ENCODE data around the gene TOM1L1. TPM values are rescaled to one million over a fixed set of nuclear protein-coding genes. Genes with fewer than 3 reads are reported as not detected.

The TOM1L1 gene
- total RNA-seq, 1 experiment from 2014 or later, result 48.1 TPM

DNA sequence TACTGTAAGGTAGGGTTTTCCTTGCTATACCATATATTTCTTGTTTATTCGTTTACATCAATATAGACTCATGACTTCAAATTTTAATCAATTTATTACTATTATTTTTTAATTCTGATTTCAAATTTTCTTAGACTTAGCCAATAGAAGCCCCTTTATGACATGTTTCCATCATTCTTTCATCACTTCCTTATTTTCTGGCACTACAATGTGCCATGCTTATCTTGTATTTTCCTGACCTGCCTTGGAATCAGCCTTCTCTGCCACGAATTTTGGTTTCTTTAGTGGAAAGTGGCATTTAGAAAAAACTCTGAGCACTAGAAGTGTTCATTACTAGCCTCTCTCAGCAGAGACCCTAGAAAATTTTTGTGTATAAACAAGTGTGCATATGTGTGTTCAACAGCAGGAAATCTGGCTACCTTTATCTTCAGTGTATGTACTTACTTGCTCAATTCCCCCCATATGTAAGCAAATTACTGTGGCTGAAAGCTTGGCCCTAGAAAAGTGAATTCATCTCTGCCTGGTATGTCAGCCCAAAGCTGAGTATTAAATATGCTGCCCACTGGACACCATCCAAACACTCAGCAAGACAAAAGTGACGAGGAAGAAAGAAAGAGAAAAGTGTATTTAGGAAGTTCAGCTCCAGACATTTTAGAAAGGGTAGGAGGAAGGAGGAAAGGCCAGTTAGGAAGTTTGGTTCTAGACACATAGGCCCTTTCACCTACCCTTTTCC is 71.9 kb downstream of the TOM1L1 start:
- no peak overlapping the region for H3K4me2 ChIP-seq (ENCODE audit: low read length)
- BruUV-seq (replicated peaks), result no TSS peak
- H3K4me3 ChIP-seq (ENCODE audit: low read length), result no peak overlapping the region
- no peak overlapping the region for H3K27ac ChIP-seq (ENCODE audit: low read length)
- TF ChIP-seq EZH2 (IDR thresholded peaks at IDR 0.05; ENCODE audit: low read length, unreplicated experiment) (no peak), EZH2phosphoT487 (IDR thresholded peaks at IDR 0.05; ENCODE audit: borderline replicate concordance, low read length) (no peak)
- TF ChIP-seq, protein P1, sequence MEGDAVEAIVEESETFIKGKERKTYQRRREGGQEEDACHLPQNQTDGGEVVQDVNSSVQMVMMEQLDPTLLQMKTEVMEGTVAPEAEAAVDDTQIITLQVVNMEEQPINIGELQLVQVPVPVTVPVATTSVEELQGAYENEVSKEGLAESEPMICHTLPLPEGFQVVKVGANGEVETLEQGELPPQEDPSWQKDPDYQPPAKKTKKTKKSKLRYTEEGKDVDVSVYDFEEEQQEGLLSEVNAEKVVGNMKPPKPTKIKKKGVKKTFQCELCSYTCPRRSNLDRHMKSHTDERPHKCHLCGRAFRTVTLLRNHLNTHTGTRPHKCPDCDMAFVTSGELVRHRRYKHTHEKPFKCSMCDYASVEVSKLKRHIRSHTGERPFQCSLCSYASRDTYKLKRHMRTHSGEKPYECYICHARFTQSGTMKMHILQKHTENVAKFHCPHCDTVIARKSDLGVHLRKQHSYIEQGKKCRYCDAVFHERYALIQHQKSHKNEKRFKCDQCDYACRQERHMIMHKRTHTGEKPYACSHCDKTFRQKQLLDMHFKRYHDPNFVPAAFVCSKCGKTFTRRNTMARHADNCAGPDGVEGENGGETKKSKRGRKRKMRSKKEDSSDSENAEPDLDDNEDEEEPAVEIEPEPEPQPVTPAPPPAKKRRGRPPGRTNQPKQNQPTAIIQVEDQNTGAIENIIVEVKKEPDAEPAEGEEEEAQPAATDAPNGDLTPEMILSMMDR (conservative IDR thresholded peaks at IDR 0.05; ENCODE audit: low read depth, low read length), result no peak
- H3K9ac ChIP-seq (ENCODE audit: low read length), result no peak overlapping the region
- DNase-seq (no peak), ATAC-seq (no peak)
- ChIA-PET POLR2A (ENCODE audit: unreplicated experiment) (no interaction called here), CTCF (interaction anchor here (1.0 kb wide), 1 partner anchor 21 kb away, joined by 3 read pairs; no protein-coding TSS in a partner anchor)
- H3K9me2 ChIP-seq (replicated peaks; ENCODE audit: low read length), result no peaks in the 10 kb centered on the region
- intact Hi-C loops (cut with micrococcal nuclease), result no loop called here
- no peak overlapping the region for H2AFZ ChIP-seq (ENCODE audit: low read length)
- H4K20me1 ChIP-seq (ENCODE audit: low read length), result no peaks in the 10 kb centered on the region
- no peaks in the 10 kb centered on the region for H3K9me3 ChIP-seq (ENCODE audit: low read length)
- H3K4me1 ChIP-seq (ENCODE audit: insufficient read depth, low read length), result peaks cover 11% of the 10 kb centered on the region
- no peaks in the 10 kb centered on the region for H3F3A ChIP-seq (ENCODE audit: low read length, unreplicated experiment)
- H3K36me3 ChIP-seq (ENCODE audit: low read depth, low read length), result no peaks in the 10 kb centered on the region
- no peaks in the 10 kb centered on the region for H3K27me3 ChIP-seq (ENCODE audit: low read length)
- peaks cover 59% of the 10 kb centered on the region for H3K79me2 ChIP-seq (ENCODE audit: low read length)

DNA sequence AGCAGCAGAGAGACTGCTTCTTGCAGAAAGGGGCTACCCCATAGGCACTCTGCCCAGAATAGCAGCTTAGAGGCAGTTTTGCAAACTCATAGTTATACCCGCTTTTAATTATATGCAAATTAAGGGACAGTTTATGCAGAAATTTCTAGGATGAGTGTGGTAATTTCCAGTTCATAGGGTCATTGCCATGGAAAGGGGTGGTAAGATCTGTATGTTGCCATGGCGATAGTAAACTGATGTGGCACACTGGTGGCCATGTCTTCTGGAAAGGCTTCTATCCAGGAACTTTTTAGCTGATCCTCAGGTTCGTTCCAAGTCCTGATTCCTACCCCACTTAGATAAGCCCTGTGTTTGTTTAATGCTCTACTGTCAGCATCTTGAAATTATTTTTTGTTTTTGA is 74.1 kb downstream of the TOM1L1 start:
- ChIA-PET POLR2A (ENCODE audit: unreplicated experiment) (no interaction called here), CTCF (no interaction called here)
- H3K36me3 ChIP-seq (ENCODE audit: low read depth, low read length), result no peaks in the 10 kb centered on the region
- no peaks in the 10 kb centered on the region for H3F3A ChIP-seq (ENCODE audit: low read length, unreplicated experiment)
- no peak overlapping the region for H2AFZ ChIP-seq (ENCODE audit: low read length)
- H3K79me2 ChIP-seq (ENCODE audit: low read length), result peaks cover 40% of the 10 kb centered on the region
- ATAC-seq (no peak), DNase-seq (no peak)
- H3K4me2 ChIP-seq (ENCODE audit: low read length), result no peak overlapping the region
- peaks cover 7% of the 10 kb centered on the region for H3K4me1 ChIP-seq (ENCODE audit: insufficient read depth, low read length)
- TF ChIP-seq EZH2phosphoT487 (IDR thresholded peaks at IDR 0.05; ENCODE audit: borderline replicate concordance, low read length), result no peak
- TF ChIP-seq, protein P1 (conservative IDR thresholded peaks at IDR 0.05; ENCODE audit: low read depth, low read length), result no peak
- TF ChIP-seq EZH2 (IDR thresholded peaks at IDR 0.05; ENCODE audit: low read length, unreplicated experiment), result no peak
- BruUV-seq (replicated peaks), result no TSS peak
- H3K27me3 ChIP-seq (ENCODE audit: low read length), result no peaks in the 10 kb centered on the region
- no peak overlapping the region for H3K9ac ChIP-seq (ENCODE audit: low read length)
- H4K20me1 ChIP-seq (ENCODE audit: low read length), result no peaks in the 10 kb centered on the region
- no peaks in the 10 kb centered on the region for H3K9me2 ChIP-seq (replicated peaks; ENCODE audit: low read length)
- no peak overlapping the region for H3K27ac ChIP-seq (ENCODE audit: low read length)
- no peaks in the 10 kb centered on the region for H3K9me3 ChIP-seq (ENCODE audit: low read length)
- no peak overlapping the region for H3K4me3 ChIP-seq (ENCODE audit: low read length)
- intact Hi-C loops (cut with micrococcal nuclease), result no loop called here

DNA sequence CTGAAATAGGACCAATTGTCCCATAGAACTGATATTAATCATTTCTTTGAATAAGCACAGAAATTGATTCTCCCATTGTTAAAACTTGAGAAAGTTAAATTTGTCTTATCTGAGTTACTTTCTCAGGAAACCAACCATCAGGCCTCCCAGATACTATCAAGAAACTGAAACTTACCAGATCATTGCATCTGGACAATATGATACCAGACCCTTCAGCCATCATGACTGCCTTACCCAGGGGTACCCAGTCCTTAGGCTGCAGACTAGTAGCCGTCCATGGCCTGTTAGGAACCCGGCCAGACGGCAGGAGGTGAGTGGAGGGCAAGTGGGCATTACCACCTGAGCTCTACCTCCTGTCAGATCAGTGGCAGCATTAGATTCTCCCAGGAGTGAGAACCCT is 75.7 kb downstream of the TOM1L1 start:
- Histone ChIP-seq H3K79me2 (ENCODE audit: low read length) (peaks cover 24% of the 10 kb centered on the region), H3K4me2 (ENCODE audit: low read length) (no peak overlapping the region), H3K4me3 (ENCODE audit: low read length) (no peak overlapping the region), H3K9me2 (replicated peaks; ENCODE audit: low read length) (no peaks in the 10 kb centered on the region), H3K4me1 (ENCODE audit: insufficient read depth, low read length) (no peaks in the 10 kb centered on the region), H2AFZ (ENCODE audit: low read length) (no peak overlapping the region), H3K27me3 (ENCODE audit: low read length) (no peaks in the 10 kb centered on the region), H3K9ac (ENCODE audit: low read length) (no peak overlapping the region), H3K9me3 (ENCODE audit: low read length) (peaks cover 8% of the 10 kb centered on the region; the same call in 1 of the 2 replicates), H3F3A (ENCODE audit: low read length, unreplicated experiment) (no peaks in the 10 kb centered on the region), H3K36me3 (ENCODE audit: low read depth, low read length) (peaks cover 8% of the 10 kb centered on the region; the same call in 1 of the 2 replicates), H4K20me1 (ENCODE audit: low read length) (no peaks in the 10 kb centered on the region), H3K27ac (ENCODE audit: low read length) (no peak overlapping the region)
- no TSS peak for BruUV-seq (replicated peaks)
- ChIA-PET CTCF (no interaction called here), POLR2A (ENCODE audit: unreplicated experiment) (no interaction called here)
- ATAC-seq, result no peak
- intact Hi-C loops (cut with micrococcal nuclease), result no loop called here
- no peak for DNase-seq
- TF ChIP-seq EZH2 (IDR thresholded peaks at IDR 0.05; ENCODE audit: low read length, unreplicated experiment) (no peak), EZH2phosphoT487 (IDR thresholded peaks at IDR 0.05; ENCODE audit: borderline replicate concordance, low read length) (no peak)
- TF ChIP-seq, protein P1 (conservative IDR thresholded peaks at IDR 0.05; ENCODE audit: low read depth, low read length), result no peak

All from PC-3 (cell line).